ENCODE results near the gene GPR84. TPM values are rescaled to one million over a fixed set of nuclear protein-coding genes. Genes with fewer than 3 reads are reported as not detected.
A peak's percentile ranks its signal among the peaks of the same experiment; 100 is the strongest.

Gene GPR84
- total and polyA plus RNA-seq, 9 of the 15 experiments (the other 6 are each of a cell fraction or from before 2014, with no cell fraction given), result 0.07 to 0.18 (median 0.11) TPM; not detected in 5

DNA sequence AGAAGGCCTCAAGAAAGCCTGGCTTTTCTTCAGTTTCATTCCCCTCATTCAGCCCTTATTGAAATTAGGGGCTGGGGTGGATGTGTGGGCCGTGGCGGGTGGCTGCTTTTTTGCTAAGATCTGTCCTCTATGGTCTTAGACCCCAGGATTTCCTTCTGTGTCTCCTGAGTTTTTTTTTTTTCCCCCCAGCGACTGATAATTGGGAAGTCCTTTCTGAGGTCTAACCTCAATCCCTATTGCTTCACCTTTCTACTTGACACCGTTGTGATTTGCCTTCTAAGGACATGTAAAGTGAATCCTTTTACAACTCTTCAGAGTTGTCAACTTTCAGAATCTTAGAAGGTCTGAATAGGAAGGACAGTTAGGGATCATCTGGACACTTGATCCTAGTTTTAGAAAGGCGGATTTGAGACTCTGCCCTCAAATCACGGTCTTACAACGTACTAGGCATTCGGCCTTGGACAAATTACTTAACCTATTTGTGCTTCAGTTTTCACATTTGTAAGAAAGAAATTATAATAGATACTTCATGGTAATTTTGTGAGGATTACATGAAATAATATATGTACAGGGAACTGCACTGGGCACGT is 4.4 kb downstream of the GPR84 start (continued):
- TF ChIP-seq, protein P1, sequence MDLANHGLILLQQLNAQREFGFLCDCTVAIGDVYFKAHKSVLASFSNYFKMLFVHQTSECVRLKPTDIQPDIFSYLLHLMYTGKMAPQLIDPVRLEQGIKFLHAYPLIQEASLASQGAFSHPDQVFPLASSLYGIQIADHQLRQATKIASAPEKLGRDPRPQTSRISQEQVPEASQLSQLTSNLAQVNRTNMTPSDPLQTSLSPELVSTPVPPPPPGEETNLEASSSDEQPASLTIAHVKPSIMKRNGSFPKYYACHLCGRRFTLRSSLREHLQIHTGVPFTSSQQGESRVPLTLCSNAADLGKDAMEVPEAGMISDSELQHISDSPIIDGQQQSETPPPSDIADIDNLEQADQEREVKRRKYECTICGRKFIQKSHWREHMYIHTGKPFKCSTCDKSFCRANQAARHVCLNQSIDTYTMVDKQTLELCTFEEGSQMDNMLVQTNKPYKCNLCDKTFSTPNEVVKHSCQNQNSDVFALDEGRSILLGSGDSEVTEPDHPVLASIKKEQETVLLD (IDR thresholded peaks at IDR 0.05), result no peak
- TF ChIP-seq MEIS2 (IDR thresholded peaks at IDR 0.05; ENCODE audit: partially characterized antibody) (no peak), ZNF561 (CRISPR knock-in tag; conservative IDR thresholded peaks at IDR 0.05) (no peak), ZBTB11 (CRISPR knock-in tag; IDR thresholded peaks at IDR 0.05) (no peak), CBX1 (IDR thresholded peaks at IDR 0.05; ENCODE audit: low read depth) (peak; percentile 25; the same call in 1 of the 2 replicates), ZNF239 (CRISPR knock-in tag; IDR thresholded peaks at IDR 0.05) (no peak), CBX8 (IDR thresholded peaks at IDR 0.05; ENCODE audit: borderline replicate concordance, extremely low read depth, low read depth, low read length, poor library complexity, severe bottlenecking) (no peak)
- TF ChIP-seq, protein P2, sequence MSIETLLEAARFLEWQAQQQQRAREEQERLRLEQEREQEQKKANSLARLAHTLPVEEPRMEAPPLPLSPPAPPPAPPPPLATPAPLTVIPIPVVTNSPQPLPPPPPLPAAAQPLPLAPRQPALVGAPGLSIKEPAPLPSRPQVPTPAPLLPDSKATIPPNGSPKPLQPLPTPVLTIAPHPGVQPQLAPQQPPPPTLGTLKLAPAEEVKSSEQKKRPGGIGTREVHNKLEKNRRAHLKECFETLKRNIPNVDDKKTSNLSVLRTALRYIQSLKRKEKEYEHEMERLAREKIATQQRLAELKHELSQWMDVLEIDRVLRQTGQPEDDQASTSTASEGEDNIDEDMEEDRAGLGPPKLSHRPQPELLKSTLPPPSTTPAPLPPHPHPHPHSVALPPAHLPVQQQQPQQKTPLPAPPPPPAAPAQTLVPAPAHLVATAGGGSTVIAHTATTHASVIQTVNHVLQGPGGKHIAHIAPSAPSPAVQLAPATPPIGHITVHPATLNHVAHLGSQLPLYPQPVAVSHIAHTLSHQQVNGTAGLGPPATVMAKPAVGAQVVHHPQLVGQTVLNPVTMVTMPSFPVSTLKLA (conservative IDR thresholded peaks at IDR 0.05), result 0 out of 4 replicates have a peak, but pooled peaks of 1 of the 2 experiments have one; percentile 15

All from K562 (cell line).